NCI-H345 (cell line): Measurements from ENCODE around the gene BICD2.
"Not testable (repeated sequence)": the region's sequence is repeated elsewhere in the genome, so short reads cannot be mapped to it uniquely, and the experiment has no call there.

Experiments
- DNase-seq: peaks from one replicate; lab custom pipeline; 2025; lab: John Stamatoyannopoulos, UW

BICD2 gene

DNA sequence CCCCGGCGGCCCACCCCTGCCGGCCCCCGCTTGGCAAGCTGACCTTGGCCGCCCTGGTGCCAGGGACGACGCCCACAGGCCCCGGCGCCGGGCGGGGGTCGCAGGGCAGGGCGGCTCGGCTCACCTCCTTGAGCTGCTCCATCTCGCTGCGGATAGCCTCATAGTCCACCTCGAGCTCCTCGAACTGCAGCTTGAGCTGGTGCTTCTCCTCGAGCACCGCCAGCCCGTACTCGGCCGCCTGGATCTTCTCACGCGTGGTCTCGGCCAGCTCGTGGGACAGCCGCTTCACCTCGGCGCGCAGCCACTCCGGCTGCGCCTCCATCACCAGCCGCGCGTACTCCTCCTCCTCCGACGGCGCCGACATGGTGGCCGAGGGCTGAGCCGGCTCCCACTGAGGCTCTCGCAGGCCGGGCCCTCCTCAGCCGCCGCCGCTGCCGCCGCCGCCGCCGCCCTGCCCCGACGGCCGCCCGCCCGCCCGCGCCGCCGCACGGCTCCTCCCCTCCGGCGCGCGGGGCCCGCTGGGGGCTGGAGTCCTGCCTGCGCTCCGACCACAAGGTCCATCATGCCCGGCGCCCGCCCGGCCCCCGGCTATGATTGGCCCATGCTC is at the start of gene BICD2:
Gene BICD2, minus strand, starts transcription at position 453 of the 607 bp plus-strand sequence. Its CDS starts 89 bp downstream, at position 364.
- no peak for DNase-seq

DNA sequence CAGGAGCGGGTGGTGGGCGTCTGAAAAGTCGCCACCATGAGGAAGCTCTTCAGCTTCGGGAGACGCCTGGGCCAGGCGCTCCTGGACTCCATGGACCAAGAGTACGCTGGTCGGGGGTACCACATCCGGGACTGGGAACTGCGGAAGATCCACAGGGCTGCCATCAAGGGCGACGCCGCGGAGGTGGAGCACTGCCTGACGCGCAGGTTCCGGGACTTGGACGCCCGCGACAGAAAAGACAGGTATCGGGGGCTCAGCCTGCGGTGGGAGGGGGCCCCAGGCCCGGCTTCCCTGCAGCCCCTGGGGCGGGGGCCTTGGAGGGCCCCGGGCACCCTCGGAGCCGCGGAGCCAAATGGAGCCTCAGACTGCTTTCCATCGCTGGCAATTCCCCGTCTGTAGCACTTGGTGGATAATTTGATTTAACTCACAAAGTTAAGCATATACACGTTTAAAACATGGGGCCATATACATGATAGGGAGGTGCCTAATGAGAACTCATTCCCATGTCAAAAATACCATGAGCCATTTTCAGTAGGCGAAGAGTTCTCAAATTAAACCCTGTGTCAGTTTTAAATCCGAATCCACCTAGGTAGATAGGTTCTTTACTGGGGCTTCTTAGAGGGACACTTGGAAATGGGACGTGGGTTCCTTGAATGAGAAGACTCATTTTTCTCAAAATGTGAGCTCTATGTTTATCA is 45.1 kb upstream of the BICD2 start:
- DNase-seq: peak; percentile 12

DNA sequence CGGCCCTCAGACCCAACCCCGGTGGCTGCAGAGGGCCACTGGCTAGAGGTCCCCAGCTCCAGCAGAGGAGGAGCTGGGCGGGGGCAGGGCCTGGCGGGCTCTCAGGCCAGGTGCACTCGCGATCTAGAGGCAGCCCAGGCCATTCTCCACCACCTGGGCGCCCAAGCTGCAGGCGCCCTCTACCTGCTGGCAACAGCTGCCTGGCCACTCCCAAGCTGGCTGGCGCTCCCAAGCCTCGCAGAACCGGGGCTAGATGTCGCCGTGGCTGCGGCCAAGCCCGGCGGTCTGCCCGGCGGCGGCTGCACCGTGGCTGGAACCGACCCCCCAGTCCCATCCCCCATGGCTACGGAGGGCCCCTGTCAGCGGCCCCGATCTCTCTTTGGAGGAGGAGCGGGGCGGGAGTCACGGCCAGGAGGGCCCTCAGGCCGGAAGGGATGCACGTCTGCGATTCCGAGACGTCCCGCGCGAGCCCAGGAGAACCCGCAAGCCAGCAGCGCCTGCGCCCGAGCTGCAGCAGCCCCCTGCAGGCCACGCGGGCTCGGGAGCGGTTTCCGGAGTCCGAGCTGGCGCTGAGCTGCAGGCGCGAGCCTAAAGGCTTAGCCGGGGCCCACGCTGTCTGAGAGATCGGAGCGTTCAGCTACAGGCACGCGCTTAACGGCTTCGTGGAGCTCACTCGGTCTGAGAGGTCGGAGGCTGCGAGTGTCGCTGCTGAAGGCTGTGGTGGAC is 44.3 kb upstream of the BICD2 start:
- peak; percentile 62 for DNase-seq

DNA sequence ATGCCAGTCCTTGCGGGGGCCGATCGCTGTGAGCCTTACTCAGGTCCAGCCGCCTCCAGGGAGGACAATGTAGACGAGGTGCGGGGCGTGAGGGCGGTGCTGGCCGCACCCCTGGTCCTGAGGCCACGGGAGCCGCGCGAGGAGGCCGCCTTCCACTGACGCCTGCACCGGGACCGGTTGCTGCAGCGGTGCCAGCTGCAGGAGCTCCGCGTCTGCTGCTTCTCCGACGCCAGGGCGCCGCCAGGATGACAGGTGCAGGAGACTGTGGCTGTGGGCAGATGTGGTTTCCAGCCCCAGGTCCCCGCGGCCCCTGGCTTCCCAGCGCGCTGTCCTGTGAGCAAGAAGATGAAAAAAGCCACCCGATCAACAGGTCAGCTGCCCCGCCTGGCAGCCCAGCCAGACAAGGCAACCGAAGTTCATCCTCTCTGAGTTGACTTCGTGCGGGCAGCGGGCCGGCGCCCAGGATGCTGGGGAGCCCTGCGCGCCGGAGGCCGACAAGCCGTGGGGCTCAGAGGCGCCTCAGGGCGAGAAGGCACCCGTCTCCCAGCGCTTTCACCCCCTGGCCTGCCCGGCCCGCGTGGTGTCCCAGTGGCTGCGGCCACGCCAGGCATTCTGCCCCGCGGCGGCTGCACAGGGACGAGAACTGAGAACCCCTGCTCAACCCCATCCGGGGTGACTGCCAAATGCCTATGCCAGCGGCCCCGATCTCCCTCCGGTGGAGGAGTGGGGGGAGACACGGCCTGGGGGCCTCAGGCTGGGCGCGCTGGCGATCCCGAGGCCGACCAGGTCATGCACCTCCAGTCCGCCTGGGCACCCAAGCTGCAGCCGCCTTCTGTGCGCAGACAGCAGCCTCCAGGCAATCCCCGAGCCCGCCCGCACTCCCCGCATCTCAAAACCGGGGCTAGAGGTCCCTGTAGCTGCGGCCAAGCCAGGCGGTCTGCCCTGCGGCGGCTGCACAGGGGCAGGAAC is 43.4 kb upstream of the BICD2 start:
- DNase-seq: no peak

DNA sequence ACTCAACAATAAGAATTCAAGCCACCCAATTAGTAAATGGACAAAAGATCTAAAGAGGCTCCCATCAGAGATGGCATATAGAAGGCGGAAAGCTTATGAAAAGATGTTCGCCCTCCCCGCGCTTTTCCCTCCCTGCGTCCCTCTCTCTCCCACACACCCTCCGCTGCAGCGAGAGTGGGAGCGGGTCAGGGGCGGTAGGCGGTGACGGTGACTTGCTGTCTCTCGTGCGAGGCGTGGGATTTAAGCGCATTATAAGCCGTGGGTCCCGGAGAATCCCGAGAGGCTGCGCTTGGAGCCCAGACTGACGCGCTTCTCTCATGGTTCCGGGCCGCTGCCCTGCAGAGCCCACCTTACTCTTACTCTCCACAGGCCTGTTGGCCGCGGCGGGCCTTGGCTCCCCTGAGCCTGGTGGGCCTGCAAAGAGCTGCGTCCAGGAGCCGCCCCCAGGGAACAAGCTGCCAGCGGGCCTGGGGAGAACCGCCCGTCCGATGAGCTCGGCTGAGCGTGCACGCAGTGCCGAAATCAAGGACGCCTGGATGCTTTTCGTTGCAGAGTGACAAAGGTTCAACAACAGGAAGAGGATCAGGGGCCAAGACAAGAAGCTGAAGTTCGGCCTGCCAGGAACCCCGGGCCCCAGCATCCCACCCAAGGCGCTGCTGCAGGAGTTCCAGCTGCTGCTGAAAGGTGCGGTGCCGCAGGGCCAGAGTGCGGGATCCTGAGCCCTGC is 42.6 kb upstream of the BICD2 start:
- no peak for DNase-seq

DNA sequence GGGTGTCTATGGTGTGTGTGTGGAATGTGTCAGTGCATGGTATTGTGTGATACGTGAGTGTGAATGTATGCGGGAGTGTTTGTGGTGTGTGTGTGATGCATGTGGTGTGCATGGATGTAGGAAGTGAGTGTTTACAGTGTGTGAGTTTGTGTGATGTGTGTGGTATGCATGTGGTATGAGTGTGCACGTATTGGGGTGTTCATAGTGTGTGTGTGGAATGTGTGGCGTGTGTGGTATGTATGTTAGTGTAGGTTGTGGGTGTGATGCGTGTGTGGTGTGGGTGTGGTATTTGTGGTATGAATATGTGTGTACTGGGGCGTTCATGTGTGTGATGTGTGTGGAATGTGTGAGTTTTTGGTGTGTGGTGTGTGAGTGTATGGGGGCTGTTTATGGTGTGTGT is 40.1 kb upstream of the BICD2 start:
- DNase-seq: no peak

DNA sequence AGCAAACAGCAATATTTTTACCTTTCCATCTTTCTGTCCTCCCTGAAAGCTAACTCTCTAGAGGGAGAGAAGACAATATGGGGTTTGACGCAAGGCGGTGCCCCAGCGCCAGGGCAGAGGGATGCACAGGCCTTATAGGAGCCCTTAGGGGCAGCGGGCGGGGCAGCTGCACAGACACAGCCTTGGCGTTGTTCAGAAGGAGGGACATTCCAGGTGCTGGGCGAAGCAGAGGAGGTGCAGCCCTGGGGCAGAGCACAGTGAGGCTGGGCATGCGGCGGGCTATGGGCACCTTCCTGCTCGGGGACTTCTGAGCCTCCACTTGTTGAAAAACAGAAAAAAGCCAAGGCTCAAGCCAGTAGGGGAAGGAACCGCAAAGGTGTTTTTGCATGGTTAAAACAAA is 33.7 kb upstream of the BICD2 start:
- DNase-seq: no peak

DNA sequence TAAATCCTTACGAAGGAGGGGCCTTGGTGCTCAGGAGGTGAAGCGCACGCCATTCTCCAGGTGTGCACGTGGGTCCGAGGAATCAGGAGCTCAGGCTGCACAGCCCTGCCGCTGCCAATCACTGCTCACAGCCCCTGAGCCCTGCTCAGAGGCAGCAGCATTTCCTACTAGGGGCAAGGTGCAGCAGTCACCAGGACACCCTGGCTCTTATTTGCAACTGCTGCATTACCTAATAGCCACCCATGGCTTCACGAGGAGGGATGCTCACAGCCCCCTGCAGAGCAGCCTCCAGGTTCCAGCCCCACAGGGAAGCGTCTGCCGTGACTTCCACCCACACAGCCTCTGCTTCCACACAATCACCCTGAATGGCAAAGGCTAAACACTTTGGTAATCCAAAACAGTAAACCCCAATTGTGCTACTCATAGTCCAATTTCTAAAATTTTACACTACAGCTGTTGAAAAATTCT is 31.7 kb upstream of the BICD2 start:
- DNase-seq: not testable (repeated sequence)

DNA sequence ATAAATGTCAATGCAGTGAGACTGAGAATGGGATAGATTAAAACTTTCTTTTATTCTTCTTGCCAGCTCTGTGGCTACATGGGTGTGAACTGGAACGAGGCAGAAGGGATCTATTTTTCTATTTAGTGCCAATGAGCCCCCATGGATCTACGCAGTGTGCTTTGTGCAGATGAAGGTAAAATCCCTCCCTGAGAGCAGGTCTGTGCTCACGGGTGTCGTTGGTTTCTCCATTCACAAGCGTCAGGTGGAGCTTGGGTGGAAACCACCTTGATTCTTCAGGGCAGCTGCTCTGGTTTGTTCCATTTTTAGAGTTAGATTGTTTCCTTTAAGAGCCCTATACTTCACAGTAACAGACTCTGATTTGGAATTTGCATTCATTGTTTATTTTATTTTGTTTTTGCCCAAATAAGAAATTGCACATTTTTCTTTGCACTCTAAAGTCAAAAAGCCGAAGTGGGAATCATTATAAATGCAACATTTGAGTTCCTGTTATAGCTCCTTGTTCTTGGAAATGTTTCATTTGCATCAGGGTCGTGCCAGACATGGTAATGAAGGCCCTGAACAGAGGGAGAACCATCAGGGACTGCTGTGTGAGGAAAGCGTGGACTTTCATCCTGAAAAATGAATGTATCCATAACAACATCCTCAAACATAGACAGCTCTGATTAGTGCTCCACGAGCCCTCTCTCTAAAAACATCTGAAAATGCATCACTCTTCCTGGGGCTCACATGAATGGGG is 31.1 kb upstream of the BICD2 start:
- no peak for DNase-seq

DNA sequence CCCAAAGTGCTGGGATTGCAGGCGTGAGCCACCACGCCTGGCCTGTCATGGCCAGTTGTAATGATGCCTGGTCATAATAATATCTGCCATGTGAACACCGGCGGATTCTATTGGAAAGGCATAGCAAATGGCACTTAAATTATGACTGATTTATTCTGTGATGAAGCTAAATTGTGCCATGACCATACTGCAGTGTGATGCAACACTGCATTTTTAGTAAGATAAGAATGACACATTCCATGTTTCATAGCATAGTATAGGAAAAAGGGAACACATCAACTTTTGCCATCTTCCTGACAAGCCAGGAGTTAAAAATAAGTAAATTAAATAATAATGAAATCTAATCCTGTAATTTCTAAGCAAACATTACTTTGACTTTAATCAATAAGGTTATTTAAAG is 30.4 kb upstream of the BICD2 start:
- DNase-seq: no peak

DNA sequence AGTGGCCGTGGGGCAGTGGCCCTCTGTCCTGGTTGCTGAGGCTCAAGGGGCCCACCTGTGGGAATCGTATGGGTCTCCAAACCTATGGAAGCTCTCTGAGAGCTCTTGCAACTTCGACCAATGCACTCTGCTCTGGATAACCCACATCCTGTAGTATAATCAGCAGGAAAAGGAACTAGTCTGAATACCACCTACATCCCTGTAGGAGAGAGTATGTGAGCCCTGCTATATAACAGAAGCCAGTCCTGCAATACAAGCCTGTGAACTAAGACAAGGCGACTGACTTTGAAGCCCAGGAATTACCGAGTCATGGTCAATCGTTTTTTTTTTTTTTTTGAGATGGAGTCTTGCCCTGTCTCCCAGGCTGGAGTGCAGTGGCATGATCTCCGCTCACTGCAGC is 29.8 kb upstream of the BICD2 start:
- DNase-seq: no peak

DNA sequence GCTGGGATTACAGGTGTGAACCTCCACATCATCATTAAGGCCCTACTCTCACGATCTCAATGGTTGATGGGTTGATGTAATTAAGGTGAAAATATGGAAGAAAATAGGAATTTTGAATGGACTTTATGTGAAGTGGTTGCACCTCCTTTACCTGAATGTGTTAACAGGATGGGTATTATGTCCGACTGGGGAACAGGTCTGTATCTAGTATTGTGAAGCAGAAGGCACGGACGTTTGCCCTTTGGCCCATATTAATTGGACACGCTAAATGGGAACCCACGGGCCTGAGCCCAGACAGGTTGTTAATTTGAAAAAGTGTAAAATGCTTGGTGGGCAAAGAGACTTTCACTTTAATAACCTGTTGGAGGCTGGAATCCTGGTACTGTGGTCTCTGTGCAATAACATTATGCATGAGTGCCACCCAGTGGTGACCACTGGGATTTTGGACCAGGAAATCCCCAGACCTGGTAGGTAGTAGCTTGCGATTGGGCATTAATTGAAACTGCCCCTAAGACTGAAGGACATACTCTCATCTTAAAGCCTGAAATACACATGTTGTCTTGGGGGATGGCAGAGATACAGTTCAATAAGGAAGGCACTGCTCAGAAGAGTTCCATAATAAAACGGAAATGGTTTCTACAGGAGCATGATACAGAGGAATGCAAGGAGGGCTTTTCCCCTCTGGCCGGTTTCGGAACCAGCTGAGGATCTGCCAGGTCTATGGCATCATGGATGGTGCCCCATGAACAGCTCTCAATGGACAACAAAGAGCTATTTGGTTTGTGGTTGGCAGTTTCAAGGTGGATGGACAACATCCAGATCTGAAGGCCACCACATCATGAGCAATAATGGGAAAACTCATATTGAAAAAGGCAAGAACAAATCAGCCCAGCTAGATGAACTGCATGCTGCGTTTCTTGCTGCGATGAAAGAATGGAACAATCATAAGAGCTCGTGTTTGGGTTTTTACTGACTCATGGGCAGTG is 26.2 kb upstream of the BICD2 start:
- peak; percentile 63 for DNase-seq

DNA sequence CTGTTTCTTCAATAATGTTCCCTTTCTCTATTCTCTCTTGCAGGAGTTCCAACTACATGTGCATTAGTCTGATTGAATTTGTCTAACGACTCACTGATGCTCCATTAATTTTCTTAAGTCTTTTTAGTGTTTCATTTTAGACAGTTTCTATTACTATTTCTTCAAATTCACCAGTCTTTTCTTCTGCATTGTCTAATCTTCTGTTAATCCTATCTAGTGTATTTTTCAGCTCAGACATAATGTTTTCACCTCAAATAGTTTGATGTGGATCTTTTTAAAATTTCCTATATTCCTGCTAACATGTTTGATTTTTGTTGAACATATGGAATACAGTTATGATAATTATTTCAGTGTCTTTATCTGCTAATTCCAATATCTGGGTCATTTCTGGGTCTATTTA is 21.7 kb upstream of the BICD2 start:
- DNase-seq: no peak

DNA sequence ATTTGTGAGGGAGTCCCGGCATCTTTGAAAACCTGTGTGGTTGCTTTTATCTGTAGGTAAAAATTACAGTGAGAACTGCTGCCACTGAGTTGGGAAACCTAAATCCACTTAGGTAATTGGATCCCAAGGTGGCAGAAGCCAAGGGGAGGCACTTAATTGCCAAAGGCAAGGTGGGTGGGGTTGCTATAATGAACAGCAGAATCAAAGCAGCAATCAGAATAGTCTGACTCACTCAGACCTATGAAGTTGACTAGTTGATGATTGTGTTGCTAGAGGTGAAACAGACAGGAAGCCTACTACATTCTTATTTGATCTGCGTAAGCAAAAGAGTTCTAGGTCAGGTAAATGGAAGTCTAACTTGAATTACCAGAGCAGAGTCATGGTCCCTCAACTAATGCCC is 17.3 kb upstream of the BICD2 start:
- no peak for DNase-seq

DNA sequence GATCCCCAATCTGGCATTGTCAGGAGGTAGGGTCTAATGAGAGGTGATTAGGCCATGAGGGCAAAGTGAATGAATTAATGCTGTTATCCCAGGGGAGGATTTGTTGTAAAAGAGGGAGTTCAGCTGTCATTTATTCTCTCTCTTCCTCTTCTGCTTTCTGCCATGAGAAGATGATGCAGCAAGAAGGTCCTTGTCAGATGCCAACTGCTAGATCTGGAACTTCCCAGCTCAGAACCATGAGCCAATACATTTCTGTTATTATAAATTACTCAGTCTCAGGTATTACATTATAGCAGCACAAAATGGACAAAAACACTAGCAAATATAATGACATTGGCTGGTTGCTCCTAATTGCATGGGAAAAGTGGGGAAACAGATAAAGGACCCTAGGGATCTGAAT is 15.6 kb upstream of the BICD2 start:
- DNase-seq: no peak

DNA sequence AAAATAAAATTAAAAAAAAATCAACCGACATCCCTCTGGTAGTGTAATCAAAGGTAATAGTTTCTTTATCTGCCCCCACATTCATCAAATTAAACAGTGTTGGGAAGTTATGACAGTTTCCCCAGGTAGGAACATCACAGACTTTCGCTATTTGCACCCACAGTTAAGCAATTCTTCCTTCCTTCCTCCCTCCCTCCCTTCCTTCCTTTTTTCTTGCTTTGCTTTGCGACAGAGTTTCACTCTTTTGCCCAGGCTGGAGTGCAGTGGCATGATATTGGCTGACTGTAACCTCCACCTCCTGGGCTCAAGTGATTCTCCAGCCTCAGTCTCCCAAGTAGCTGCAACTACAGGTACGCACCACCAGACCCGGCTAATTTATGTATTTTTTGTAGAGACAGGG is 10.8 kb upstream of the BICD2 start:
- DNase-seq: no peak

DNA sequence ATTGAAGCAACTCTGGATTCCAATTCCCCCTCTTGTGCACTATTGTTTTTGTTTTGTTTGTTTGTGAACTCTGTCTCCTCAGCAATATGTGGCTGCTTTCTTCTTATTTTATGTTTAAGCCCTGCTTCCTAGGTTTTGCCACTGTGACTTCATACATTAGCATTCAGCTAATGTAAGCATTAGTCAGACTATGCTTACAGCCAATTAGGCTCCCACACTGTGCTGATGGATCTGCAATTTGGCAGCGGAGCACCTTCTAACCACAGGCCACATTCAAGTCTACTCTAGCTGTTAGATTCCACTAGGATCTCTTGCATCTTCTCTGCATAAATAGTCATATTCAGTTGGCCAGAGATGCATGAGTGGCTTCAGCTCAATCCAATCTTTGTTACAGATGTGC is 9.6 kb upstream of the BICD2 start:
- DNase-seq: no peak

DNA sequence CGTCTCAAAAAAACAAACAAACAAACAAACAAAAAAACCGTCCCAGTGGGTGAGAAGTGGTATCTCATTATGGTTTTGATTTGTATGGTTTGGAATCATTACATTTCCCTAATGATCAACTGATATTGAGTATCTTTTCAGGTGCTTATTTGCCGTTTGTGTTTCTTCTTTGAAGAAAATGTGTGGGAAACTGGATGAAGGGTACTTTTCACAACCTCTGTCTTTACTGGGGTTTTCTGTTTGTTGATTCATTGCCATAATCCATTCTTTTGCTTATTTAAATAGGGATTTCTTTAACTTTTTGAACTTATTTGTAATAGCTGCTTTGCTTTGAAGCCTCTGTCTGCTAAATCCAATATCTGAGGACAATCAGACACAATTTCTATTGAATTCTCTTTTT is 9.2 kb upstream of the BICD2 start:
- DNase-seq: no peak

DNA sequence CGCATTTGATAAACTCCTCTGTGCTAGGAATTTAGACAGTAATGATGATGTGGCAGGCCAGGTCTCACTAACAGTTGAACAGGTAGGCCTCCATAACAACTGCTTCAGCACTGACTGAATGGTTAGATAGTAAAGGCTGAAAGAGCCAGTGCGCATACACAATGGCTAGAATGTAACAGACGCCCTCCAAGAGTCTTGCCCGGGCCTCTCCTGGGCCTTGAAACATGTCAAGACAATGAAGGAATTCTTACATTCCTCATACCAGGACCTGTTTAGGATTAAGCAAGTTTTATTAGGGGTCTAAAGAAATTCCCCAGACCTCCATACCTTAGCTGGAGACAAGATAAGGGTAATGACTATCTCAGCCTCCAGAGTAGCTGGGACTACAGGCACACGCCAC is 6.7 kb upstream of the BICD2 start:
- no peak for DNase-seq
